GM12878 (cell line): ENCODE results near the gene SULT1A3. TPM values are rescaled to one million over a fixed set of nuclear protein-coding genes. Genes with fewer than 3 reads are reported as not detected.
"Not testable (repeated sequence)": the region's sequence is repeated elsewhere in the genome, so short reads cannot be mapped to it uniquely, and the experiment has no call there.

Experiments used
- ATAC-seq: fragments of 200-7000 bp; cut with Tn5 transposase; 3 replicates; pipeline ENCODE4 v1.9.1; 2020; ENCODE audit warnings: mild to moderate bottlenecking, moderate library complexity
- BruUV-seq: library from RNA; stranded (reverse); fragments of 400-500 nt; replicated peaks from 2 replicates; lab custom pipeline; 2021; lab: Mats Ljungman, UMichigan
- CTCF ChIA-PET: fragments of 300-600 bp; sonication (Branson Sonifier 250); formaldehyde crosslinking; extraction: SDS; loops from one replicate; lab custom pipeline; 2021; ENCODE audit warnings: inconsistent platforms; lab: Yijun Ruan, JAX
- POLR2A ChIA-PET: fragments of 350-600 bp; formaldehyde crosslinking; extraction: SDS; loops from one replicate; lab custom pipeline; 2021; ENCODE audit warnings: inconsistent platforms; lab: Charles Lee
- RAD21 ChIA-PET: fragments of 300-600 bp; sonication (Branson Sonifier 250); formaldehyde crosslinking; loops from one replicate; lab custom pipeline; 2023; ENCODE audit warnings: antibody characterized with exemption; ENCODE audit not compliant: unreplicated experiment; lab: Charles Lee
- SMC1A ChIA-PET: fragments of 300-600 bp; sonication (Branson Sonifier 250); formaldehyde crosslinking; loops from one replicate; lab custom pipeline; 2023; ENCODE audit not compliant: unreplicated experiment, uncharacterized antibody; lab: Charles Lee
- DNase-seq: peaks from one replicate; pipeline ENCODE4 v3.0.0-alpha.2; 2011; ENCODE audit warnings: low read depth, low spot score
- FAIRE-seq: peaks from 3 replicates; lab custom pipeline; 2011; peaks lifted over from hg19 to GRCh38; lab: Jason Lieb, UNC
- H2AFZ ChIP-seq: 2 replicates; pipeline ENCODE4 v1.6.0; 2011; ENCODE audit warnings: low read depth, low read length, control low read depth; ENCODE audit not compliant: control insufficient read depth
- H3K27ac ChIP-seq: 2 replicates; pipeline ENCODE4 v1.5.1; 2011; ENCODE audit warnings: control low read depth; ENCODE audit not compliant: control insufficient read depth, insufficient read depth
- H3K27me3 ChIP-seq, 2 experiments: replicated peaks in 1 of 2; 2 replicates each; pipeline versions ENCODE4 v1.6.0 to v1.6.1; 2011; ENCODE audit warnings: low read length in 1 of 2; ENCODE audit not compliant: control insufficient read depth in 2 of 2, insufficient read depth in 2 of 2
- H3K36me3 ChIP-seq, 2 experiments: 2 replicates each; pipeline ENCODE4 v1.5.1; 2011; ENCODE audit warnings: low read length in 1 of 2; ENCODE audit not compliant: control insufficient read depth in 2 of 2, insufficient read depth in 2 of 2
- H3K4me1 ChIP-seq: 2 replicates; pipeline ENCODE4 v1.6.1; 2011; ENCODE audit warnings: mild to moderate bottlenecking, low read length, moderate library complexity, mixed read lengths; ENCODE audit not compliant: control insufficient read depth, insufficient read depth
- H3K4me2 ChIP-seq: 2 replicates; pipeline ENCODE4 v1.6.0; 2011; ENCODE audit warnings: control low read depth; ENCODE audit not compliant: control insufficient read depth, insufficient read depth
- H3K4me3 ChIP-seq: fragments of 200-600 bp; sonication (generic); 2 replicates; pipeline ENCODE4 v1.5.1; 2016
- H3K79me2 ChIP-seq: 2 replicates; pipeline ENCODE4 v1.6.0; 2011; ENCODE audit warnings: low read length; ENCODE audit not compliant: control insufficient read depth, insufficient read depth
- H3K9ac ChIP-seq: 2 replicates; pipeline ENCODE4 v1.8.0; 2011; ENCODE audit warnings: low read length, control low read depth, mixed read lengths; ENCODE audit not compliant: control insufficient read depth, insufficient read depth
- H3K9me3 ChIP-seq: replicated peaks from 3 replicates; pipeline ENCODE4 v1.5.1; 2011; ENCODE audit warnings: mild to moderate bottlenecking, low read length; ENCODE audit not compliant: control insufficient read depth, insufficient read depth
- H4K20me1 ChIP-seq: 2 replicates; pipeline ENCODE4 v1.6.0; 2011; ENCODE audit not compliant: control insufficient read depth, insufficient read depth
- WGBS: methylation state at CpG from one replicate; pipeline ENCODE4 v1.1.6; 2016; ENCODE audit warnings: low lambda C conversion rate; ENCODE audit not compliant: insufficient replicate concordance, insufficient coverage; ENCODE audit errors: missing lambda C conversion rate; 5-methylcytosine and 5-hydroxymethylcytosine counted together
- in situ Hi-C: fragments of 300-500 bp; cut with MboI; formaldehyde crosslinking; loops from 9 replicates; pipeline ENCODE4 v1.14.3; 2018; ENCODE audit warnings: mixed read lengths
- intact Hi-C: fragments of 100-400 bp; cut with micrococcal nuclease; formaldehyde crosslinking; loops from one replicate; pipeline ENCODE4 v1.14.2; 2022; ENCODE audit not compliant: unreplicated experiment
- polyA plus RNA-seq, 11 experiments: library from polyadenylated mRNA; depleted of rRNA in 4 of 11; unstranded in 6 of 11; stranded (reverse) in 5 of 11; fragments of >200 nt; fragmentation: Nextera tagmentation in 4 of 11; fragmentation: Illumina TruSeq in 1 of 11; extraction: Ambion mirVana in 4 of 11; extraction: Trizol in 1 of 11; gene quantifications; 1 replicate in 1 of 11; 2 replicates in 10 of 11; pipeline versions ENCODE4 v1.2.1 to v1.2.3, GENCODE V29; 2011 to 2016; ENCODE audit warnings: inconsistent platforms in 2 of 11, missing spikeins in 2 of 11, low read depth in 1 of 11
- total RNA-seq, 4 experiments: library from RNA; depleted of rRNA in 3 of 4; stranded (reverse); fragments of >200 nt in 3 of 4; fragmentation: Illumina TruSeq in 1 of 4; extraction: Trizol in 1 of 4; gene quantifications; 2 replicates each; pipeline versions ENCODE4 v1.2.1 to v1.2.3, GENCODE V29; 2013 to 2021

SULT1A3 gene
- total and polyA plus RNA-seq, 10 of the 15 experiments (the other 5 are each of a cell fraction or from before 2014, with no cell fraction given) = 3.3 to 15.8 (median 6.2) TPM

GRCh38 chr16:30199608-30200343, 721 bp downstream of the SULT1A3 start:
- FAIRE-seq = not testable (repeated sequence)

GRCh38 chr16:30205541-30206236, 6.6 kb downstream of the SULT1A3 start:
- H3K36me3 ChIP-seq, H3K27me3 ChIP-seq, RAD21 ChIA-PET, H3K9ac ChIP-seq, H3K4me3 ChIP-seq, H3K9me3 ChIP-seq, CTCF ChIA-PET, H4K20me1 ChIP-seq, FAIRE-seq, H3K4me1 ChIP-seq, H2AFZ ChIP-seq, intact Hi-C loops, in situ Hi-C loops, SMC1A ChIA-PET, BruUV-seq, POLR2A ChIA-PET, H3K27ac ChIP-seq, DNase-seq, H3K79me2 ChIP-seq, H3K4me2 ChIP-seq: not testable (repeated sequence)
- peak; percentile 54 for ATAC-seq
- WGBS = 4% methylated on average over 18 of the region's 52 CpGs

More at GRCh38 chr16:30199608-30200343, 721 bp downstream of the SULT1A3 start:
- H3K4me1 ChIP-seq, H3K4me2 ChIP-seq, BruUV-seq, H3K79me2 ChIP-seq, POLR2A ChIA-PET, SMC1A ChIA-PET, in situ Hi-C loops, H3K36me3 ChIP-seq, ATAC-seq, CTCF ChIA-PET, intact Hi-C loops, H4K20me1 ChIP-seq, H3K27ac ChIP-seq, H3K9ac ChIP-seq, H3K9me3 ChIP-seq, RAD21 ChIA-PET, DNase-seq, H2AFZ ChIP-seq, H3K27me3 ChIP-seq, H3K4me3 ChIP-seq: not testable (repeated sequence)
- no CpG with 5 or more reads among the region's 15 CpGs for WGBS

DNA sequence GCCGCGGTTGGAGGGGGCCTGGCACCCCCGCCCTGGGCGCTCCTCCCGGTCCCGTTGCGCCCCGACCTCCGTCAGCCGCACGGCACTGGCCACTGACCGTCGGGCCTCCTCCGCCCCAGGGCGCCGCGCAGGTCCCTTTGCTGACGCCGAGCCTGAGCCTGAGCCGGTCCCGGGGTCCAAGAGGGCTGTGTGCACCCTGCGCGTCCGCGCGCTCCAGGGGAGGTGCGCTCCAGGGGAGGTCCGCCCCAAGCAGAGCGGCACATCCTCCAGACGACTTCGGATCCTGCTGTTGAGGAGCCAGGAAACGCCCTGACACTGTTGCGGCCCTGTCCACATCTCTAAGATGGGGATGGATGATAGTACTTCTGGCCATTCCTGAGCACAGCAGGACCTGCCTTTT, 7.2 kb downstream of the SULT1A3 start:
- FAIRE-seq, in situ Hi-C loops, CTCF ChIA-PET, H3K4me2 ChIP-seq, intact Hi-C loops, BruUV-seq, H3K79me2 ChIP-seq, RAD21 ChIA-PET, H3K27ac ChIP-seq, POLR2A ChIA-PET, H4K20me1 ChIP-seq, H3K9ac ChIP-seq, SMC1A ChIA-PET, H3K4me1 ChIP-seq, DNase-seq, H3K27me3 ChIP-seq, H3K9me3 ChIP-seq, H3K4me3 ChIP-seq, H3K36me3 ChIP-seq, H2AFZ ChIP-seq: not testable (repeated sequence)
- no CpG with 5 or more reads among the region's 33 CpGs for WGBS
- peak; percentile 40 for ATAC-seq
